WTC11 (cell line): ENCODE measurements around the gene CHD3. TPM values are rescaled to one million over a fixed set of nuclear protein-coding genes. Genes with fewer than 3 reads are reported as not detected.

Experiments used
- ATAC-seq: fragments of 200-7000 bp; cut with Tn5 transposase; 2 replicates; pipeline ENCODE4 v1.10.0; 2021; ENCODE audit warnings: mild to moderate bottlenecking, moderate library complexity
- CTCF ChIA-PET: fragments of 300-600 bp; sonication (Branson Sonifier 250); formaldehyde crosslinking; loops from one replicate; lab custom pipeline; 2021; ENCODE audit warnings: antibody characterized with exemption; lab: Charles Lee
- POLR2A ChIA-PET: fragments of 350-600 bp; sonication (Branson Sonifier 250); formaldehyde crosslinking; loops from one replicate; lab custom pipeline; 2021; ENCODE audit warnings: antibody characterized with exemption; lab: Charles Lee
- DNase-seq: peaks from one replicate; pipeline ENCODE4 v3.0.0; 2021; ENCODE audit warnings: low spot score
- H3K27ac Mint-ChIP-seq: 2 replicates; pipeline ENCODE4 v1.8.0; 2021; ENCODE audit warnings: mixed read lengths
- H3K27me3 Mint-ChIP-seq: 2 replicates; pipeline ENCODE4 v1.8.0; 2021; ENCODE audit warnings: low read depth, mild to moderate bottlenecking, moderate library complexity, mixed read lengths
- H3K36me3 Mint-ChIP-seq: 2 replicates; pipeline ENCODE4 v1.8.0; 2021; ENCODE audit warnings: mixed read lengths
- H3K4me1 Mint-ChIP-seq: 2 replicates; pipeline ENCODE4 v1.8.0; 2022; ENCODE audit warnings: mixed read lengths
- H3K4me3 Mint-ChIP-seq: 2 replicates; pipeline ENCODE4 v1.8.0; 2021; ENCODE audit warnings: mild to moderate bottlenecking, moderate library complexity, mixed read lengths
- H3K9me3 Mint-ChIP-seq: 2 replicates; pipeline ENCODE4 v1.8.0; 2021; ENCODE audit warnings: mixed read lengths
- AFF4 ChIP-seq: sonication (generic); formaldehyde crosslinking; IDR thresholded peaks from 2 replicates; pipeline ENCODE4 v1.8.1; 2023; ENCODE audit warnings: mild to moderate bottlenecking, missing genetic modification reagents, borderline replicate concordance
- ARID4B ChIP-seq: sonication (generic); formaldehyde crosslinking; IDR thresholded peaks from 2 replicates; pipeline ENCODE4 v1.8.0; 2023; ENCODE audit warnings: missing genetic modification reagents, mild to moderate bottlenecking, borderline replicate concordance
- ATF6 ChIP-seq: sonication (generic); formaldehyde crosslinking; IDR thresholded peaks from 2 replicates; pipeline ENCODE4 v1.8.1; 2023; ENCODE audit warnings: mild to moderate bottlenecking, missing genetic modification reagents
- EMX1 ChIP-seq: fragments of 250-450 bp; sonication (Bioruptor Pico); IDR thresholded peaks from 2 replicates; pipeline ENCODE4 v1.8.0; 2021; ENCODE audit warnings: mild to moderate bottlenecking
- FOXK1 ChIP-seq: sonication (generic); formaldehyde crosslinking; IDR thresholded peaks from 2 replicates; pipeline ENCODE4 v1.8.0; 2022; ENCODE audit warnings: mild to moderate bottlenecking, moderate library complexity, missing genetic modification reagents
- IRF2 ChIP-seq: sonication (generic); formaldehyde crosslinking; IDR thresholded peaks from 2 replicates; pipeline ENCODE4 v1.8.0; 2022; ENCODE audit warnings: low read depth, missing genetic modification reagents, borderline replicate concordance
- JAZF1 ChIP-seq: fragments of 250-450 bp; sonication (Bioruptor Pico); IDR thresholded peaks from 2 replicates; pipeline ENCODE4 v1.9.0; 2021; ENCODE audit warnings: moderate library complexity, mild to moderate bottlenecking, inconsistent platforms
- KAT7 ChIP-seq: sonication (generic); formaldehyde crosslinking; IDR thresholded peaks from 2 replicates; pipeline ENCODE4 v1.8.1; 2023; ENCODE audit warnings: missing genetic modification reagents, mild to moderate bottlenecking, borderline replicate concordance
- MAX ChIP-seq: sonication (generic); formaldehyde crosslinking; IDR thresholded peaks from 2 replicates; pipeline ENCODE4 v1.8.0; 2022; ENCODE audit warnings: mild to moderate bottlenecking, missing genetic modification reagents
- MXD4 ChIP-seq: fragments of 250-450 bp; sonication (Bioruptor Pico); IDR thresholded peaks from 2 replicates; pipeline ENCODE4 v1.8.0; 2021; ENCODE audit warnings: mild to moderate bottlenecking, moderate library complexity, borderline replicate concordance
- MYBL2 ChIP-seq: sonication (generic); formaldehyde crosslinking; IDR thresholded peaks from 2 replicates; pipeline ENCODE4 v1.8.1; 2023; ENCODE audit warnings: mild to moderate bottlenecking, moderate library complexity, missing genetic modification reagents
- NFATC4 ChIP-seq: fragments of 250-450 bp; sonication (Bioruptor Pico); IDR thresholded peaks from 2 replicates; pipeline ENCODE4 v1.9.0; 2021; ENCODE audit warnings: mild to moderate bottlenecking
- NR2C2 ChIP-seq: sonication (generic); formaldehyde crosslinking; IDR thresholded peaks from 2 replicates; pipeline ENCODE4 v1.8.0; 2022; ENCODE audit warnings: mild to moderate bottlenecking, missing genetic modification reagents
- SMAD3 ChIP-seq: sonication (generic); formaldehyde crosslinking; IDR thresholded peaks from 2 replicates; pipeline ENCODE4 v1.8.0; 2022; ENCODE audit warnings: missing genetic modification reagents, mild to moderate bottlenecking, borderline replicate concordance
- SMAD4 ChIP-seq: sonication (generic); formaldehyde crosslinking; IDR thresholded peaks from 2 replicates; pipeline ENCODE4 v1.8.0; 2022; ENCODE audit warnings: mild to moderate bottlenecking, missing genetic modification reagents
- SP1 ChIP-seq: sonication (generic); formaldehyde crosslinking; conservative IDR thresholded peaks from 2 replicates; pipeline ENCODE4 v1.8.1; 2022; ENCODE audit warnings: missing genetic modification reagents
- TEAD4 ChIP-seq: sonication (generic); formaldehyde crosslinking; IDR thresholded peaks from 2 replicates; pipeline ENCODE4 v1.8.0; 2022; ENCODE audit warnings: mild to moderate bottlenecking, missing genetic modification reagents
- TP53 ChIP-seq: sonication (generic); formaldehyde crosslinking; IDR thresholded peaks from 2 replicates; pipeline ENCODE4 v1.8.1; 2023; ENCODE audit warnings: mild to moderate bottlenecking, missing genetic modification reagents
- ZMAT4 ChIP-seq: fragments of 250-450 bp; sonication (Bioruptor Pico); IDR thresholded peaks from 2 replicates; pipeline ENCODE4 v1.9.0; 2021; ENCODE audit warnings: mild to moderate bottlenecking
- ZNF219 ChIP-seq: sonication (generic); formaldehyde crosslinking; IDR thresholded peaks from 2 replicates; pipeline ENCODE4 v1.8.0; 2023; ENCODE audit warnings: missing genetic modification reagents, mild to moderate bottlenecking, borderline replicate concordance
- ZNF281 ChIP-seq: sonication (generic); formaldehyde crosslinking; IDR thresholded peaks from 2 replicates; pipeline ENCODE4 v1.8.0; 2023; ENCODE audit warnings: mild to moderate bottlenecking, missing genetic modification reagents
- total RNA-seq: library from RNA; stranded (reverse); gene quantifications from 3 replicates; pipeline ENCODE4 v1.2.3, GENCODE V29; 2021

CHD3 gene
- total RNA-seq, 1 experiment from 2014 or later, result 39.5 TPM

- no peak; the same call in 1 of the 2 replicates for TF ChIP-seq ARID4B (CRISPR knock-in tag)
- no peak for TF ChIP-seq MXD4 (CRISPR knock-in tag)
- TF ChIP-seq EMX1 (CRISPR knock-in tag), result no peak
- TF ChIP-seq MAX (CRISPR knock-in tag), result peak; percentile 79
- TF ChIP-seq FOXK1 (CRISPR knock-in tag), result peak; percentile 53; the same call in 1 of the 2 replicates
- TF ChIP-seq TP53 (CRISPR knock-in tag), result no peak
- no peak for TF ChIP-seq NFATC4 (CRISPR knock-in tag)
- TF ChIP-seq ATF6, result no peak
- no peak for TF ChIP-seq KAT7 (CRISPR knock-in tag)
- no peak for TF ChIP-seq ZMAT4 (CRISPR knock-in tag)
- no peak; the same call in 1 of the 2 replicates for TF ChIP-seq ZNF281 (CRISPR knock-in tag)
- TF ChIP-seq SP1 (CRISPR knock-in tag), result peak; percentile 73
- TF ChIP-seq NR2C2 (CRISPR knock-in tag), result no peak
- TF ChIP-seq, all 79 proteins: peak for 12
Measured at GRCh38 chr17:7931709-7932482, 43.3 kb downstream of the CHD3 start, which contains the start of the genes CNTROB and TRAPPC1 (continued).

GRCh38 chr17:7932483-7932891 lies 43.9 kb downstream of the CHD3 start:
- ATAC-seq (peak; percentile 10), DNase-seq (peak; percentile 22)
- POLR2A ChIA-PET, result interaction anchor here (0.5 to 1.6 kb wide), 4 partner anchors 15 to 72 kb away, joined by 3 to 4 read pairs (median 3); no protein-coding TSS in a partner anchor
- Mint-ChIP-seq H3K27me3 (peaks cover 31% of the 10 kb centered on the region), H3K4me1 (peaks cover 32% of the 10 kb centered on the region), H3K9me3 (no peaks in the 10 kb centered on the region), H3K4me3 (peak overlapping the region; percentile 100), H3K36me3 (peaks cover 19% of the 10 kb centered on the region), H3K27ac (peak overlapping the region; percentile 97)
- CTCF ChIA-PET, result interaction anchor here (0.7 to 4.8 kb wide), 23 partner anchors 20 to 189 kb away, joined by 3 to 82 read pairs (median 5); partner anchors contain the start of genes KDM6B and NAA38
- TF ChIP-seq MYBL2 (CRISPR knock-in tag) (no peak), IRF2 (CRISPR knock-in tag) (no peak), ZMAT4 (CRISPR knock-in tag) (no peak), ZNF219 (CRISPR knock-in tag) (no peak), AFF4 (CRISPR knock-in tag) (no peak), SMAD3 (CRISPR knock-in tag) (no peak), SMAD4 (CRISPR knock-in tag) (no peak), JAZF1 (CRISPR knock-in tag) (no peak), SP1 (CRISPR knock-in tag) (no peak), TEAD4 (CRISPR knock-in tag) (no peak)
